Body of pancreas (tissue), 4 donors: ENCODE measurements around the gene CLCA2.

ENCODE experiments used
- POLR2A ChIP-seq, 3 donors: fragments of 450-650 bp; IDR thresholded peaks; one replicate each; pipeline ENCODE4 v1.6.1; 2016; ENCODE audit warnings: antibody characterized with exemption in 3 of 3, mild to moderate bottlenecking in 2 of 3
- TF ChIP-seq, protein P1 (sequence below), 7 experiments: fragments of 450-650 bp in 4 of 7; fragments of 200-600 bp in 3 of 7; sonication (generic) in 3 of 7; IDR thresholded peaks; one replicate each; pipeline ENCODE4 v1.5.1; 2016 to 2019; ENCODE audit warnings: antibody characterized with exemption in 7 of 7

- TF ChIP-seq, protein P1, sequence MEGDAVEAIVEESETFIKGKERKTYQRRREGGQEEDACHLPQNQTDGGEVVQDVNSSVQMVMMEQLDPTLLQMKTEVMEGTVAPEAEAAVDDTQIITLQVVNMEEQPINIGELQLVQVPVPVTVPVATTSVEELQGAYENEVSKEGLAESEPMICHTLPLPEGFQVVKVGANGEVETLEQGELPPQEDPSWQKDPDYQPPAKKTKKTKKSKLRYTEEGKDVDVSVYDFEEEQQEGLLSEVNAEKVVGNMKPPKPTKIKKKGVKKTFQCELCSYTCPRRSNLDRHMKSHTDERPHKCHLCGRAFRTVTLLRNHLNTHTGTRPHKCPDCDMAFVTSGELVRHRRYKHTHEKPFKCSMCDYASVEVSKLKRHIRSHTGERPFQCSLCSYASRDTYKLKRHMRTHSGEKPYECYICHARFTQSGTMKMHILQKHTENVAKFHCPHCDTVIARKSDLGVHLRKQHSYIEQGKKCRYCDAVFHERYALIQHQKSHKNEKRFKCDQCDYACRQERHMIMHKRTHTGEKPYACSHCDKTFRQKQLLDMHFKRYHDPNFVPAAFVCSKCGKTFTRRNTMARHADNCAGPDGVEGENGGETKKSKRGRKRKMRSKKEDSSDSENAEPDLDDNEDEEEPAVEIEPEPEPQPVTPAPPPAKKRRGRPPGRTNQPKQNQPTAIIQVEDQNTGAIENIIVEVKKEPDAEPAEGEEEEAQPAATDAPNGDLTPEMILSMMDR (IDR thresholded peaks at IDR 0.05), result no peak
- TF ChIP-seq POLR2A (IDR thresholded peaks at IDR 0.05), result no peak
Observed at GRCh38 chr1:86375688-86376087, 48.3 kb upstream of the CLCA2 start.
